IMR-90 (cell line): ENCODE results near the gene ZC3H4. TPM values are rescaled to one million over a fixed set of nuclear protein-coding genes. Genes with fewer than 3 reads are reported as not detected.
A peak's percentile ranks its signal among the peaks of the same experiment; 100 is the strongest.

Experiments
- ATAC-seq: fragments of 200-7000 bp; cut with Tn5 transposase; 2 replicates; pipeline ENCODE4 v1.9.1; 2020; ENCODE audit warnings: low read depth, mild to moderate bottlenecking, moderate library complexity
- BruUV-seq: library from RNA; stranded (reverse); fragments of 400-500 nt; replicated peaks from 2 replicates; lab custom pipeline; 2021; lab: Mats Ljungman, UMichigan
- CTCF ChIA-PET: fragments of 300-600 bp; formaldehyde crosslinking; extraction: SDS; loops from one replicate; lab custom pipeline; 2021; ENCODE audit warnings: antibody characterized with exemption; lab: Yijun Ruan, JAX
- POLR2A ChIA-PET: fragments of 300-600 bp; sonication (Branson Sonifier 250); formaldehyde crosslinking; loops from one replicate; lab custom pipeline; 2022; ENCODE audit warnings: antibody characterized with exemption; ENCODE audit not compliant: unreplicated experiment; lab: Charles Lee
- DNase-seq: peaks from one replicate; pipeline ENCODE4 v3.0.0; 2013
- H2AFZ ChIP-seq: replicated peaks from 2 replicates; pipeline ENCODE3; 2013; ENCODE audit warnings: low read length, mild to moderate bottlenecking; ENCODE audit not compliant: poor library complexity
- H2AK5ac ChIP-seq: 2 replicates; pipeline ENCODE4 v1.6.1; 2013; ENCODE audit warnings: low read depth, low read length, inconsistent platforms
- H2AK9ac ChIP-seq: replicated peaks from 2 replicates; pipeline ENCODE3; 2013; ENCODE audit warnings: mild to moderate bottlenecking, low read depth, low read length, moderate library complexity; ENCODE audit not compliant: poor library complexity
- H2BK120ac ChIP-seq: 2 replicates; pipeline ENCODE4 v1.6.1; 2013; ENCODE audit warnings: low read depth, low read length, inconsistent platforms
- H2BK15ac ChIP-seq: 3 replicates; pipeline ENCODE4 v1.6.1; 2013; ENCODE audit warnings: low read depth, low read length, inconsistent platforms
- H2BK20ac ChIP-seq: 2 replicates; pipeline ENCODE4 v1.6.1; 2013; ENCODE audit warnings: low read depth, mild to moderate bottlenecking, inconsistent platforms, low read length, moderate library complexity
- H2BK5ac ChIP-seq: 2 replicates; pipeline ENCODE4 v1.6.1; 2013; ENCODE audit warnings: mild to moderate bottlenecking, low read depth, low read length, inconsistent platforms; ENCODE audit not compliant: poor library complexity, severe bottlenecking
- H3K14ac ChIP-seq: replicated peaks from 2 replicates; pipeline ENCODE4 v1.6.1; 2013; ENCODE audit warnings: low read depth, low read length, inconsistent platforms
- H3K18ac ChIP-seq: 2 replicates; pipeline ENCODE4 v1.6.1; 2013; ENCODE audit warnings: low read depth, low read length, control low read depth
- H3K23ac ChIP-seq: 2 replicates; pipeline ENCODE4 v1.6.1; 2013; ENCODE audit warnings: low read depth, low read length, inconsistent platforms
- H3K27ac ChIP-seq: 2 replicates; pipeline ENCODE4 v1.5.1; 2013; ENCODE audit warnings: mild to moderate bottlenecking, control low read depth, low read length; ENCODE audit not compliant: insufficient read depth
- H3K27me3 ChIP-seq: 2 replicates; pipeline ENCODE4 v1.6.1; 2013; ENCODE audit warnings: low read length; ENCODE audit not compliant: control insufficient read depth, insufficient read depth
- H3K36me3 ChIP-seq: 2 replicates; pipeline ENCODE4 v1.6.1; 2013; ENCODE audit warnings: low read length, mixed read lengths; ENCODE audit not compliant: control insufficient read depth, insufficient read depth
- H3K4ac ChIP-seq: 2 replicates; pipeline ENCODE4 v1.6.1; 2013; ENCODE audit warnings: low read depth, low read length, inconsistent platforms
- H3K4me1 ChIP-seq: 2 replicates; pipeline ENCODE4 v1.6.1; 2013; ENCODE audit warnings: low read length, mixed read lengths; ENCODE audit not compliant: control insufficient read depth, insufficient read depth
- H3K4me2 ChIP-seq: 2 replicates; pipeline ENCODE4 v1.6.1; 2013; ENCODE audit warnings: low read depth, mild to moderate bottlenecking, control low read depth, low read length, moderate library complexity
- H3K4me3 ChIP-seq: 2 replicates; pipeline ENCODE4 v1.5.1; 2013; ENCODE audit warnings: low read depth, mild to moderate bottlenecking, control low read depth, low read length, moderate library complexity; ENCODE audit not compliant: insufficient read depth
- H3K56ac ChIP-seq: 2 replicates; pipeline ENCODE4 v1.6.1; 2013; ENCODE audit warnings: low read length, inconsistent platforms; ENCODE audit not compliant: insufficient read depth; ENCODE audit errors: extremely low read depth
- H3K79me1 ChIP-seq, 2 experiments: 2 replicates each; pipeline ENCODE4 v1.6.1; 2013; ENCODE audit warnings: low read length in 2 of 2, inconsistent platforms in 1 of 2, low read depth in 1 of 2
- H3K9ac ChIP-seq: 2 replicates; pipeline ENCODE4 v1.6.1; 2013; ENCODE audit warnings: low read depth, low read length, control low read depth
- H3K9me1 ChIP-seq: 2 replicates; pipeline ENCODE4 v1.6.1; 2013; ENCODE audit warnings: low read length, inconsistent platforms; ENCODE audit not compliant: insufficient read depth
- H3K9me3 ChIP-seq: 2 replicates; pipeline ENCODE4 v1.6.1; 2013; ENCODE audit warnings: low read length; ENCODE audit not compliant: control insufficient read depth, insufficient read depth
- H4K20me1 ChIP-seq: 2 replicates; pipeline ENCODE4 v1.6.1; 2013; ENCODE audit warnings: low read length, inconsistent platforms; ENCODE audit not compliant: insufficient read depth
- H4K5ac ChIP-seq: 2 replicates; pipeline ENCODE4 v1.6.1; 2013; ENCODE audit warnings: mild to moderate bottlenecking, low read depth, low read length, control low read depth
- H4K8ac ChIP-seq, 2 experiments: 2 replicates each; pipeline ENCODE4 v1.6.1; 2013; ENCODE audit warnings: low read depth in 2 of 2, low read length in 2 of 2, control low read depth in 1 of 2, inconsistent platforms in 1 of 2
- H4K91ac ChIP-seq: 2 replicates; pipeline ENCODE4 v1.6.1; 2013; ENCODE audit warnings: low read depth, low read length, inconsistent platforms; ENCODE audit not compliant: insufficient read depth
- CEBPB ChIP-seq: IDR thresholded peaks from 2 replicates; pipeline ENCODE4 v1.6.1; 2012; ENCODE audit warnings: low read depth, low read length, improper control_type of control experiment
- FOS ChIP-seq: fragments of 150-350 bp; IDR thresholded peaks from 2 replicates; pipeline ENCODE4 v1.6.1; 2016; ENCODE audit warnings: low read depth, low read length
- MAFK ChIP-seq: IDR thresholded peaks from 2 replicates; pipeline ENCODE4 v1.6.1; 2012; ENCODE audit warnings: low read depth, low read length, improper control_type of control experiment
- NFE2L2 ChIP-seq: fragments of 150-350 bp; IDR thresholded peaks from 2 replicates; pipeline ENCODE4 v1.6.1; 2016; ENCODE audit warnings: low read depth, mild to moderate bottlenecking, low read length
- WGBS, 2 experiments: methylation state at CpG; one replicate each; pipeline versions ENCODE4 v1.1.5 to v1.1.7; 2013; ENCODE audit warnings: missing lambda C conversion rate in 2 of 2; ENCODE audit not compliant: insufficient read length in 1 of 2; ENCODE audit errors: extremely low coverage in 2 of 2; 5-methylcytosine and 5-hydroxymethylcytosine counted together
- dilution Hi-C: fragments of 300-500 bp; cut with HindIII; formaldehyde crosslinking; loops from one replicate; pipeline ENCODE4 v1.14.3; 2018; ENCODE audit warnings: low sequenced_read_pairs; ENCODE audit not compliant: unreplicated experiment
- in situ Hi-C: fragments of 300-500 bp; cut with MboI; formaldehyde crosslinking; loops from 3 replicates; pipeline ENCODE4 v1.14.3; 2019; ENCODE audit warnings: low sequenced_read_pairs, inconsistent platforms, mixed read lengths
- intact Hi-C: fragments of 100-400 bp; cut with micrococcal nuclease; formaldehyde crosslinking; loops from 2 replicates; pipeline ENCODE4 v1.10.0; 2022
- polyA plus RNA-seq, 3 experiments: library from polyadenylated mRNA; depleted of rRNA; stranded (reverse); fragments of >200 nt; gene quantifications; 2 replicates each; pipeline ENCODE4 v1.2.3, GENCODE V29; 2012; ENCODE audit warnings: low replicate concordance in 1 of 3
- total RNA-seq: library from RNA; depleted of rRNA; stranded (reverse); fragments of >200 nt; gene quantifications from 2 replicates; pipeline ENCODE4 v1.2.3, GENCODE V29; 2012
- TF ChIP-seq, protein P1 (sequence below): conservative IDR thresholded peaks from 2 replicates; pipeline ENCODE4 v1.5.1; 2012; ENCODE audit warnings: mild to moderate bottlenecking, low read depth, low read length, improper control_type of control experiment
- TF ChIP-seq, protein P2 (sequence below): fragments of 150-350 bp; IDR thresholded peaks from 2 replicates; pipeline ENCODE4 v1.6.1; 2017; ENCODE audit warnings: mild to moderate bottlenecking, antibody characterized with exemption, low read length, low read depth

Gene ZC3H4
- total and polyA plus RNA-seq, 2 of the 4 experiments (the other 2 are of a cell fraction): 3.9 to 8.9 TPM

DNA sequence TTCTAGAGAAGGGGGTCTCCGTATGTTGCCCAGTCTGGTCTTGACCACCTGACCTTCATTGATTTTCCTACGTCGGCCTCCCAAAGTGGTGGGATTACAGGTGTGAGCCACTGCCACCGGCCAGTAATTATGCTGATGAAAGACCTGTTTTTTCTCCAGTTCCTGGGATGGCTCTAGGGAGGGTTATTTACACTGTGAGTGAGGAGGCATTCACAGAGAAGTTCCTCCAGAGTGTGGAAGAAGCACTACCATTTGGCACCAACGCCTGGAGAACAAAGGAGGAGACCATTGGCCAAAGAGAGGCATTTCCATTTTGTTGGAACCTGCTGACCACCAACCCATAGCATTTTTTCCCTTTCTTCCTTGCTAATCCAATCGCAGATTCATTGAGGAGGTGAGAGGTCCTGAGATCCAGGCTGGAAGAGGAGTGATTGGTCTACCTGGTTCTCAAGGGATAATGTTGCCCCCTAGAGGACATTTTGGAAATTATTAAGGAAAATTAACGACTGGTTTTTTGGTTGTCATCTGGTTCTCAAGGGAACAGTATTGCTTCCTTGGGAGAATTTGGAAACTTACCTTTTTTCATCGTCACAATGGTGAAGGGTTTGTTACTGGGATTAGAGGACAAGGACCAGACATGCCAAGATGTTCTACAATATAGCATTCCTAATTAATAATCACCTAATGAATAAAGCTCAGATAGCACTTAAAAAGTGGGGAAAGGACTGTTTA, 11.5 kb upstream of the ZC3H4 start (continued):
- TF ChIP-seq, protein P1, sequence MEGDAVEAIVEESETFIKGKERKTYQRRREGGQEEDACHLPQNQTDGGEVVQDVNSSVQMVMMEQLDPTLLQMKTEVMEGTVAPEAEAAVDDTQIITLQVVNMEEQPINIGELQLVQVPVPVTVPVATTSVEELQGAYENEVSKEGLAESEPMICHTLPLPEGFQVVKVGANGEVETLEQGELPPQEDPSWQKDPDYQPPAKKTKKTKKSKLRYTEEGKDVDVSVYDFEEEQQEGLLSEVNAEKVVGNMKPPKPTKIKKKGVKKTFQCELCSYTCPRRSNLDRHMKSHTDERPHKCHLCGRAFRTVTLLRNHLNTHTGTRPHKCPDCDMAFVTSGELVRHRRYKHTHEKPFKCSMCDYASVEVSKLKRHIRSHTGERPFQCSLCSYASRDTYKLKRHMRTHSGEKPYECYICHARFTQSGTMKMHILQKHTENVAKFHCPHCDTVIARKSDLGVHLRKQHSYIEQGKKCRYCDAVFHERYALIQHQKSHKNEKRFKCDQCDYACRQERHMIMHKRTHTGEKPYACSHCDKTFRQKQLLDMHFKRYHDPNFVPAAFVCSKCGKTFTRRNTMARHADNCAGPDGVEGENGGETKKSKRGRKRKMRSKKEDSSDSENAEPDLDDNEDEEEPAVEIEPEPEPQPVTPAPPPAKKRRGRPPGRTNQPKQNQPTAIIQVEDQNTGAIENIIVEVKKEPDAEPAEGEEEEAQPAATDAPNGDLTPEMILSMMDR: peak; percentile 83

DNA sequence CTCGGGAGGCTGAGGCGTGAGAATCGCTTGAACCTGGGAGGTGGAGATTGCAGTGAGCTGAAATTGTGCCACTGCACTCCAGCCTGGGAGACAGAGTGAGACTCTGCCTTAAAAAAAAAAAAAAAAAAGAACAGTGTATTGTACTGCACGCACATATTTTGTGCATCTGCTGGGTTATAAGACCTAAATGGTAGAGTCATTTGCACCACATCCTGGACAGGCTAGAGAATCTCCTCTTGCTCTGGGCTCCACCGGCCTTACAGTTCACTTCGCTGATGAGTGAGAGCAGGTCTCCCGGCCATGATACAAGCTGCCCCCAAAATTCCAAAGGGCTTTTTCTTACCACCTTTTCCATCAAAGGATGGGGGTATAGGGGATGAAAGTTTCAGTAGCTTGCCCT, 9.8 kb upstream of the ZC3H4 start:
- 89% methylated on average over 3 of the region's 7 CpGs; no CpG with 5 or more reads in 1 of the 2 experiments for WGBS, 2 experiments
- Histone ChIP-seq H4K20me1 (no peaks in the 10 kb centered on the region), H3K4ac (no peak overlapping the region), H2BK120ac (peak overlapping the region; percentile 52; the same call in 1 of the 2 replicates), H2BK5ac (no peak overlapping the region), H4K5ac (no peak overlapping the region), H4K91ac (no peak overlapping the region; the same call in 1 of the 2 replicates), H2BK20ac (no peak overlapping the region), H3K9me1 (0 out of 2 replicates have a peak, but pooled peaks cover 3% of the 10 kb centered on the region), H2AFZ (no peak overlapping the region), H3K4me2 (no peak overlapping the region), H3K27ac (no peak overlapping the region), H3K56ac (no peak overlapping the region), H3K4me1 (peaks cover 5% of the 10 kb centered on the region), H2AK5ac (peak overlapping the region; percentile 74), H2BK15ac (peak overlapping the region; percentile 79; the same call in 1 of the 3 replicates), H3K79me1 (no peaks in the 10 kb centered on the region; a peak in 1 of 4 replicates), H3K27me3 (no peaks in the 10 kb centered on the region), H3K18ac (no peak overlapping the region), H3K36me3 (no peaks in the 10 kb centered on the region), H3K23ac (peak overlapping the region; percentile 31; the same call in 1 of the 2 replicates), H2AK9ac (peak overlapping the region; percentile 42), H3K4me3 (no peak overlapping the region), H3K14ac (no peak overlapping the region), H3K9ac (no peak overlapping the region; the same call in 1 of the 2 replicates), H4K8ac (no peak overlapping the region; a peak in 1 of 4 replicates), H3K9me3 (no peaks in the 10 kb centered on the region)
- in situ Hi-C loops: loop anchor here (10.0 kb wide), 1 partner anchor 109 kb away; the partner anchor contains the start of gene NPAS1
- BruUV-seq: no TSS peak
- dilution Hi-C loops: no loop called here
- intact Hi-C loops: no loop called here
- DNase-seq: no peak
- no peak for ATAC-seq
- POLR2A ChIA-PET: no interaction called here
- CTCF ChIA-PET: interaction anchor here (1.2 kb wide), 1 partner anchor 87 kb away, joined by 7 read pairs; no protein-coding TSS in a partner anchor
- TF ChIP-seq, protein P2, sequence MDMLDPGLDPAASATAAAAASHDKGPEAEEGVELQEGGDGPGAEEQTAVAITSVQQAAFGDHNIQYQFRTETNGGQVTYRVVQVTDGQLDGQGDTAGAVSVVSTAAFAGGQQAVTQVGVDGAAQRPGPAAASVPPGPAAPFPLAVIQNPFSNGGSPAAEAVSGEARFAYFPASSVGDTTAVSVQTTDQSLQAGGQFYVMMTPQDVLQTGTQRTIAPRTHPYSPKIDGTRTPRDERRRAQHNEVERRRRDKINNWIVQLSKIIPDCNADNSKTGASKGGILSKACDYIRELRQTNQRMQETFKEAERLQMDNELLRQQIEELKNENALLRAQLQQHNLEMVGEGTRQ: no peak
- TF ChIP-seq MAFK: no peak
- no peak for TF ChIP-seq NFE2L2
- TF ChIP-seq FOS: no peak
- TF ChIP-seq CEBPB: no peak
